MM.1S (cell line): ENCODE results near the gene SERPINA10.

Experiments
- DNase-seq: peaks from one replicate; pipeline ENCODE4 v3.0.0-alpha.2; 2015
- H2AFZ ChIP-seq: fragments of 300-600 bp; sonication (generic); 2 replicates; pipeline ENCODE4 v1.6.0; 2016; ENCODE audit warnings: antibody characterized with exemption, low read length
- H3F3A ChIP-seq: fragments of 300-600 bp; sonication (generic); 2 replicates; pipeline ENCODE4 v1.6.1; 2016; ENCODE audit warnings: mild to moderate bottlenecking, antibody characterized with exemption, low read length, moderate library complexity, mixed read lengths; ENCODE audit not compliant: insufficient read depth
- H3K27ac ChIP-seq: fragments of 300-600 bp; sonication (generic); 2 replicates; pipeline ENCODE4 v1.5.1; 2016; ENCODE audit warnings: mild to moderate bottlenecking, low read length
- H3K27me3 ChIP-seq: fragments of 300-600 bp; sonication (generic); replicated peaks from 2 replicates; pipeline ENCODE4 v1.6.0; 2016; ENCODE audit warnings: low read length; ENCODE audit not compliant: insufficient read depth
- H3K36me3 ChIP-seq: fragments of 300-600 bp; sonication (generic); replicated peaks from 2 replicates; pipeline ENCODE4 v1.6.1; 2016; ENCODE audit warnings: mild to moderate bottlenecking, low read length, mixed read lengths; ENCODE audit not compliant: insufficient read depth
- H3K4me1 ChIP-seq: fragments of 300-600 bp; sonication (generic); 2 replicates; pipeline ENCODE4 v1.6.1; 2016; ENCODE audit warnings: low read length, mixed read lengths
- H3K4me2 ChIP-seq: fragments of 300-600 bp; sonication (generic); 2 replicates; pipeline ENCODE4 v1.6.0; 2016; ENCODE audit warnings: low read depth, low read length
- H3K4me3 ChIP-seq: fragments of 300-600 bp; sonication (generic); 2 replicates; pipeline ENCODE4 v1.5.1; 2016; ENCODE audit warnings: low read length, mixed read lengths
- H3K79me2 ChIP-seq: fragments of 300-600 bp; sonication (generic); 2 replicates; pipeline ENCODE4 v1.6.1; 2016; ENCODE audit warnings: mixed run types, low read length, mixed read lengths
- H3K9ac ChIP-seq: fragments of 300-600 bp; sonication (generic); 2 replicates; pipeline ENCODE4 v1.6.1; 2016; ENCODE audit warnings: low read length, mixed read lengths
- H3K9me2 ChIP-seq: fragments of 300-600 bp; sonication (generic); replicated peaks from 2 replicates; pipeline ENCODE4 v1.6.1; 2016; ENCODE audit warnings: mild to moderate bottlenecking, low read length, mixed read lengths; ENCODE audit not compliant: insufficient read depth
- H3K9me3 ChIP-seq: fragments of 300-600 bp; sonication (generic); replicated peaks from 2 replicates; pipeline ENCODE4 v1.6.1; 2016; ENCODE audit warnings: mild to moderate bottlenecking, low read length, mixed read lengths; ENCODE audit not compliant: insufficient read depth
- H4K20me1 ChIP-seq: fragments of 300-600 bp; sonication (generic); 2 replicates; pipeline ENCODE4 v1.6.1; 2016; ENCODE audit warnings: mild to moderate bottlenecking, low read length, moderate library complexity, mixed read lengths; ENCODE audit not compliant: insufficient read depth
- CTCF ChIP-seq: fragments of 300-600 bp; sonication (generic); IDR thresholded peaks from 2 replicates; pipeline ENCODE4 v1.5.1; 2016; ENCODE audit warnings: antibody characterized with exemption, low read length, mixed read lengths
- EZH2 ChIP-seq: fragments of 300-600 bp; sonication (generic); optimal IDR thresholded peaks from 2 replicates; pipeline ENCODE3; 2017; ENCODE audit warnings: low read depth, mild to moderate bottlenecking, antibody characterized with exemption, low read length, mixed read lengths
- EZH2phosphoT487 ChIP-seq: fragments of 300-600 bp; sonication (generic); IDR thresholded peaks from 2 replicates; pipeline ENCODE4 v1.6.1; 2018; ENCODE audit warnings: antibody characterized with exemption, low read length

Gene SERPINA10

GRCh38 chr14:94329857-94330256 is 36.8 kb upstream of the SERPINA10 start:
- Histone ChIP-seq H3K9ac (no peak overlapping the region), H3F3A (no peaks in the 10 kb centered on the region), H3K9me3 (no peaks in the 10 kb centered on the region), H3K79me2 (no peaks in the 10 kb centered on the region), H4K20me1 (no peaks in the 10 kb centered on the region), H3K36me3 (no peaks in the 10 kb centered on the region), H2AFZ (no peak overlapping the region), H3K4me3 (no peak overlapping the region), H3K27me3 (no peaks in the 10 kb centered on the region), H3K9me2 (no peaks in the 10 kb centered on the region), H3K27ac (no peak overlapping the region), H3K4me1 (no peaks in the 10 kb centered on the region), H3K4me2 (no peak overlapping the region)
- no peak for DNase-seq
- no peak for TF ChIP-seq CTCF
- no peak for TF ChIP-seq EZH2
- TF ChIP-seq EZH2phosphoT487, result no peak

GRCh38 chr14:94328196-94328595 is 35.1 kb upstream of the SERPINA10 start:
- H3K4me2 ChIP-seq, result no peak overlapping the region

GRCh38 chr14:94322648-94323570 is 29.8 kb upstream of the SERPINA10 start, which contains the start of gene SERPINA6:
Gene SERPINA6, minus strand, starts transcription at chr14:94323336. Its CDS starts 8,688 bp downstream, at chr14:94314648.
- no peak for TF ChIP-seq CTCF
- no peak for TF ChIP-seq EZH2
- no peak for TF ChIP-seq EZH2phosphoT487
- H3K9me2 ChIP-seq, result no peaks in the 10 kb centered on the region
- H3K4me2 ChIP-seq, result no peak within 1 kb of the TSS
- no peak within 1 kb of the TSS for H3K4me3 ChIP-seq
- no peaks in the 10 kb centered on the region for H3K79me2 ChIP-seq
- H3K27me3 ChIP-seq, result no peaks in the 10 kb centered on the region
- no peak within 1 kb of the TSS for H3K9ac ChIP-seq
- no peak within 1 kb of the TSS for H3K27ac ChIP-seq
- no peak within 1 kb of the TSS for H2AFZ ChIP-seq
- H3K9me3 ChIP-seq, result no peaks in the 10 kb centered on the region
- no peaks in the 10 kb centered on the region for H4K20me1 ChIP-seq
- H3K4me1 ChIP-seq, result no peaks in the 10 kb centered on the region
- H3F3A ChIP-seq, result no peaks in the 10 kb centered on the region
- DNase-seq, result no peak
- no peaks in the 10 kb centered on the region for H3K36me3 ChIP-seq

More at GRCh38 chr14:94328196-94328595, 35.1 kb upstream of the SERPINA10 start:
- no peaks in the 10 kb centered on the region for H3K4me1 ChIP-seq
- no peaks in the 10 kb centered on the region for H3K36me3 ChIP-seq
- H3F3A ChIP-seq, result no peaks in the 10 kb centered on the region
- H3K4me3 ChIP-seq, result no peak overlapping the region
- no peaks in the 10 kb centered on the region for H3K79me2 ChIP-seq
- no peak overlapping the region for H3K9ac ChIP-seq
- H4K20me1 ChIP-seq, result no peaks in the 10 kb centered on the region
- no peak overlapping the region for H3K27ac ChIP-seq
- no peaks in the 10 kb centered on the region for H3K9me2 ChIP-seq
- H3K9me3 ChIP-seq, result no peaks in the 10 kb centered on the region
- no peak for DNase-seq
- no peak for TF ChIP-seq EZH2phosphoT487
- no peak for TF ChIP-seq EZH2
- TF ChIP-seq CTCF, result no peak
- H3K27me3 ChIP-seq, result no peaks in the 10 kb centered on the region
- H2AFZ ChIP-seq, result no peak overlapping the region
